IMR-90 (cell line): Measurements from ENCODE around the gene RFX5.
"Not testable (repeated sequence)": the region's sequence is repeated elsewhere in the genome, so short reads cannot be mapped to it uniquely, and the experiment has no call there.

ENCODE experiments used
- TF ChIP-seq, protein P1 (sequence below): conservative IDR thresholded peaks from 2 replicates; pipeline ENCODE4 v1.5.1; 2012; ENCODE audit warnings: mild to moderate bottlenecking, low read depth, low read length, improper control_type of control experiment
- TF ChIP-seq, protein P2 (sequence below): fragments of 150-350 bp; IDR thresholded peaks from 2 replicates; pipeline ENCODE4 v1.6.1; 2017; ENCODE audit warnings: mild to moderate bottlenecking, antibody characterized with exemption, low read length, low read depth

- TF ChIP-seq, protein P1, sequence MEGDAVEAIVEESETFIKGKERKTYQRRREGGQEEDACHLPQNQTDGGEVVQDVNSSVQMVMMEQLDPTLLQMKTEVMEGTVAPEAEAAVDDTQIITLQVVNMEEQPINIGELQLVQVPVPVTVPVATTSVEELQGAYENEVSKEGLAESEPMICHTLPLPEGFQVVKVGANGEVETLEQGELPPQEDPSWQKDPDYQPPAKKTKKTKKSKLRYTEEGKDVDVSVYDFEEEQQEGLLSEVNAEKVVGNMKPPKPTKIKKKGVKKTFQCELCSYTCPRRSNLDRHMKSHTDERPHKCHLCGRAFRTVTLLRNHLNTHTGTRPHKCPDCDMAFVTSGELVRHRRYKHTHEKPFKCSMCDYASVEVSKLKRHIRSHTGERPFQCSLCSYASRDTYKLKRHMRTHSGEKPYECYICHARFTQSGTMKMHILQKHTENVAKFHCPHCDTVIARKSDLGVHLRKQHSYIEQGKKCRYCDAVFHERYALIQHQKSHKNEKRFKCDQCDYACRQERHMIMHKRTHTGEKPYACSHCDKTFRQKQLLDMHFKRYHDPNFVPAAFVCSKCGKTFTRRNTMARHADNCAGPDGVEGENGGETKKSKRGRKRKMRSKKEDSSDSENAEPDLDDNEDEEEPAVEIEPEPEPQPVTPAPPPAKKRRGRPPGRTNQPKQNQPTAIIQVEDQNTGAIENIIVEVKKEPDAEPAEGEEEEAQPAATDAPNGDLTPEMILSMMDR, result not testable (repeated sequence)
- TF ChIP-seq, protein P2, sequence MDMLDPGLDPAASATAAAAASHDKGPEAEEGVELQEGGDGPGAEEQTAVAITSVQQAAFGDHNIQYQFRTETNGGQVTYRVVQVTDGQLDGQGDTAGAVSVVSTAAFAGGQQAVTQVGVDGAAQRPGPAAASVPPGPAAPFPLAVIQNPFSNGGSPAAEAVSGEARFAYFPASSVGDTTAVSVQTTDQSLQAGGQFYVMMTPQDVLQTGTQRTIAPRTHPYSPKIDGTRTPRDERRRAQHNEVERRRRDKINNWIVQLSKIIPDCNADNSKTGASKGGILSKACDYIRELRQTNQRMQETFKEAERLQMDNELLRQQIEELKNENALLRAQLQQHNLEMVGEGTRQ, result not testable (repeated sequence)
Measured at GRCh38 chr1:151350323-151350722, 3.3 kb upstream of the RFX5 start.
